Stimulated activated naive CD4-positive, alpha-beta T cell treated with Interleukin-2 at 50 U/mL for 16 hours (primary cell): ENCODE results near the gene PCNX2.
"Not testable (repeated sequence)": the region's sequence is repeated elsewhere in the genome, so short reads cannot be mapped to it uniquely, and the experiment has no call there.

ENCODE experiments used
- DNase-seq: peaks from one replicate; lab custom pipeline; 2025; lab: John Stamatoyannopoulos, UW

Gene PCNX2

GRCh38 chr1:233217832-233218231, 77.7 kb downstream of the PCNX2 start:
- no peak for DNase-seq

GRCh38 chr1:233216009-233216408, 79.5 kb downstream of the PCNX2 start:
- DNase-seq = no peak

DNA sequence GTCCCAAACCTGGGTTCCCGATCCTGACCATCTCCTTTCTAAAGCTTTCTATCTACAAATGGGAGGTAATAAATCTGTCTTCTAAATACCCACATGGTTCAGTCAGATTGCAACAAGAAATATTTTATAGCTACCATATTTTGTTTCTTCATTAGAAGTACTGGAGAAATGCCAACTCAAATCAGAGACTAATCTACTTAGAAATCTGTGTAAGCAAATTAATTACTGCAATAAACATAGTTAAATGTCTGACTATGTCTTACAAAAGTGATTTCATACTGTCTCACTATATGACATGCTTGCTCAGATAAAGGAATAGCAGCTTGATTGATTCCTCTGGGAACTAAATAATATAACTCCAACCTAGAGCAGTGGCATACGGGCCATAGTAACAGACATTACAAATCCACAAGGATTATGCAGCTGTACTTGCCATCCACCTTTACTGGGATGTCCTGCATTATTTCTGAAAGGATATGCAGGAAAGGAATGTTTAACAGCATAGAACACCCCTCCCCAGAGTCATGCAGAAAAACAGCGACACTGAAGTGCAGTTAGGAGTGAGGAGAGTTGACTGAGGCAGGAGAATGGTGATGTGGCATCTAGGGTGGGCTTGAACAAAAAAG, 80.3 kb downstream of the PCNX2 start:
- DNase-seq = no peak

- no peak for DNase-seq
These were observed 83.9 kb downstream of the PCNX2 start for GRCh38 chr1:233211595-233211994.

GRCh38 chr1:233211106-233211505, 84.4 kb downstream of the PCNX2 start:
- DNase-seq = no peak

GRCh38 chr1:233209481-233209880, 86.0 kb downstream of the PCNX2 start:
- DNase-seq = no peak

GRCh38 chr1:233208687-233209086, 86.8 kb downstream of the PCNX2 start:
- DNase-seq = no peak

DNA sequence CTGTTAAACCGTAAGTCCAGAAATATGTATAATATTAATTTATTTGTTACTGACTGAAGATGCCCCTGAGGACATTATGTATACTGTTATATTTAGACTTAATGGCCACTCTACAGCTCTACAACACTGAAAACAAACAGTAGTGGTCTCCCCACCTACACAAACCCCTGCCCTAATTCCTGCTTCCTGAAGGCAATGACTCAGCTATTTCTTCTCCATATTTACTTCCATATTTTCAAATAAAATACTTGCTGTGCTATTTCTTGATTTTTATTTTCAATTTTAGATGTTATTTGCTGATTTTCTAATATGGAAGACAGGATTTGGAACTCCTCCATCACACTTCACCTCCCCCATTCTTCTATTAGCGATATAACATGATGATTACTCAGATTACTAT, 97.6 kb downstream of the PCNX2 start:
- no peak for DNase-seq

DNA sequence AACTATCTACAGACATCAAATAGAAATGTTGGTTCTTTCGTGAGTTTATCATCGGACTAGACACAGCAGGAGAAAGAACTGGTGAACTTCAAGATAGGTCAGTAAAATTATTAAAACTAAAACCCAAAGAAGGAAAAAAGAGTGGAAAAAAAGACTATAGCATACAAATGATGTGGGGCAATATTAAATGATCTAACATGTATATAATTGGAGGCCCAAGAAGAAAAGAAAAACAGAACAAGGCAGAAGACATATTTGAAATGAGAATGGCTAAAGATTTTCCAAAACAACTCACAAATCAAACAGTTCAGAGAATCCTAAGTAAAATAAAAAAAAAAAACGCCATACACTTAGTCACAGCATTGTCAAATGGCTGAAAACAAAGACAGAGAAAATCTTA, 101.8 kb downstream of the PCNX2 start:
- no peak for DNase-seq

GRCh38 chr1:233190987-233191386, 104.5 kb downstream of the PCNX2 start:
- no peak for DNase-seq

DNA sequence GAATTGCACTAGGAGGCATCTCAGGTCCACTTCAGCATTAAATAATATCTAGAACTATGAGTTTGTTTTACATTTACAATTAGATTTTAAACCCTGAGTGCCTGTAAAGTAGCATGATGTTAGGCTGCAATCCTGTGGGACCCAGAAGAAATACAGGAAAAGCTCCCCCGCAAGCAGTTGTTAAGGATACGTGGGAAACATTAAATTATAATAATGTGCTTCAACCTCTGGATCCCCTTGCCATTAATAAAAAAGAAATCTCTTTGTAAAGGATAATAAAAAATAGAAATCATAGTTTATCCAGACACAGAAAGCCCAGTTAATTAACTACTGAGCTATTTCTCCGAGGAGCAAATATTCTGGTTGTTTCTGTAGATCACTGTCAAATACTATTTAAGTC, 106.0 kb downstream of the PCNX2 start:
- DNase-seq = no peak

GRCh38 chr1:233188061-233188460, 107.5 kb downstream of the PCNX2 start:
- no peak for DNase-seq

- no peak for DNase-seq
These were observed 112.1 kb downstream of the PCNX2 start for GRCh38 chr1:233183226-233184020.

DNA sequence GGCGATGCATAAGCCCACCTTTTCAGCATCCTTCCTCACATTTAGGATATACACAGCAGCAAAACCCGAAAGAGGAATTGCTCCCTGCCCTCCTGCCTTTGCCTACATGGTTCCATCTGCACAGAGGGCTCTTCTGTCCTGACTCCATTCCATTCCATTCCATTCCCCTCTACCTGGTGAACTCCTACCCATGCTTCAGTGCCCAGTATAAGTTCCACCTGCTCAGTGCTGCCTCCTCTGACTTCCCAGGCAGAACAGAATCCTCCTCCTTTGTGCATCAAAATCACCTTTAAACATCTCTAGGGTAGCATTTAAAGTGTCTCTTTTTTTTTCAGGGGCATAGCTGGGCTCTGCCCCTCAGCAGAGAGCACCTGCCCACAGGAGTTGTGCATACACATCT, 112.9 kb downstream of the PCNX2 start:
- no peak for DNase-seq

DNA sequence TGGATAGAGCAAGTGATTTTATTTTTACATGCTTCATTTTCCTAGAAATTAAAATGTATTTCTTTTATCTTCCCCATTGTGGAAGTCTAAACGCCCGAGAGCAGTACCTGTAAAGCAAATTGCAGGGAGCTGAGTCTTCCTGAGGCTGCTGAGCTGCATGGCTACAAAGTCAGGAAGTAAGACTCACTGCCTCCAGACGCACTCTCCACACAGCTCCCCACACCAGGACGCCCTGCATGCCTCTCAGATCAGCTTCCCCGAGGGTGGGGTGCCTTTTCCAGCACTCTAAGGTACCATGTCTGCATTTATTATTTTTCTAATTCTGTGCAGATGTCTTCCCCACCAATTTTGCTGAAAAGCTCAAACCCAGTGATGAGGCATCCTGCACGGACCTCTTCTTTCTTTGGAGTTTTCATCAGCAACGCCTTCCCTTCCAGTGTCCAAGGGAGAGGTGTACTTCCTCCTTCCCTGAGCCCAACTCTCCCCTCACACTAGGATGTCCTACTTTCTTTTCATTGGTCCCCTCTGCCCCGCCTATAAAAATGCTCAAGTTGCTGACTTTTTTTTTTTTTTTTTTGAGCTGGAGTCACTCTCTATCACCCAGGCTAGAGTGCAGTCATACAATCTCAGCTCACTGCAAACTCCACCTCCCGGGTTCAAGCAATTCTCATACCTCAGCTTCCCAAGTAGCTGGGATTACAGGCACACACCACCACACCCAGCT, 114.7 kb downstream of the PCNX2 start:
- DNase-seq = no peak

DNA sequence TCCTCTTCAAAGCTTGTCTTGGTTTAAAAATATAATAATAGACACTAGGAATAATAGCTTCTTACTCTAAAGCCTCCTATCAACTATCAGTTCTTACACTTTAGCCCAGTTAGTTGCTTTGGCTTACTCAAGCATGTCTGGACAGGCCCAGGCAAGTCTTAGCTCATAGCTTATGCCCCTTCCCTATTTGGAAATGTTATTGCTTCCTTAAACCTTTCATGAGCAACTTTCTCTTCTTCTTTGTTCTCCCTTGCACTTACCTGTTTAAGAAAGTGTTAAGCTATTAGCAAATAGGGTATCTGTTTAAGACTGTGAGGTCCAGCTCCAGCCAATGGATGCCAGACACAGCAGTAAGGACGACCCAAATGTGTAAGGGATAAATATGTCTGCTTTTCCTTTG, 115.9 kb downstream of the PCNX2 start:
- not testable (repeated sequence) for DNase-seq

- DNase-seq = no peak
These were observed 123.3 kb downstream of the PCNX2 start for GRCh38 chr1:233172201-233172600.

- no peak for DNase-seq
These were observed 124.8 kb downstream of the PCNX2 start for GRCh38 chr1:233170741-233171140.

DNA sequence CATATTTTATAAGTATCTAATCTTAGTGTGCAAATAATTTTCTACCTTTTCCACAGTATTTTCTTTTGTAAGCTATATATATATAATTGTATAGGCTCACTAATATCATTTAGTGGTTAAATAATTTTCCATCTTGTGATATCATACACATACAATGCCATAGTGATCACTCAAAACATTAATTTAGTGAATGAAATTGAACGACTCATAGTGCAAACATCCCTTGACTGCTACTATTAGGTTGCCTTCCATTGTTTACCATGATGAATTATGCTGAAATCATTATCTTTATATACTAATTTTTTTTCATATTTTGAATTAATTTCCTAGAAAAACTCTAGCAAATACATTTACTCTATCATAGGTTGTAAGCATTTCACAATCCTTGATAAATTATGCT, 127.1 kb downstream of the PCNX2 start:
- DNase-seq = no peak

GRCh38 chr1:233166896-233167295, 128.6 kb downstream of the PCNX2 start:
- DNase-seq = no peak

DNA sequence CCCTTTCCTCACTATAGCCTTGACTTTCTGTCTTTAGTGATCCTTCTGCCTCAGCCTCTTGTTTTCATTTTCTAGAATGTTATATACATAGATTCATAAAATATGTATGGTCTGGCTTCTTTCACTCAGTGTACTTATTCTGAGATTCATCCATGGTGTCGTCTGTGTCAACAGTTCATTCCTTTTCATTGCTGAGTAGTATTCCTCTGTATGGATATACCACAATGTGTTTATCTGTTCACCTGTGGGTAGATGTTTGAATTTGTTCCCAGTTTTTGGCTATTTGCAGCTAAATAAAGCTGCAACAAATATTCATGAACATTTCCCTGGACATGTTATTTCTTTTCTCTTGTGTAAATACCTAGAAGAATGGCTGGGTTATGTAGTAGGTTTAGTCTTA, 131.8 kb downstream of the PCNX2 start:
- DNase-seq = no peak

DNA sequence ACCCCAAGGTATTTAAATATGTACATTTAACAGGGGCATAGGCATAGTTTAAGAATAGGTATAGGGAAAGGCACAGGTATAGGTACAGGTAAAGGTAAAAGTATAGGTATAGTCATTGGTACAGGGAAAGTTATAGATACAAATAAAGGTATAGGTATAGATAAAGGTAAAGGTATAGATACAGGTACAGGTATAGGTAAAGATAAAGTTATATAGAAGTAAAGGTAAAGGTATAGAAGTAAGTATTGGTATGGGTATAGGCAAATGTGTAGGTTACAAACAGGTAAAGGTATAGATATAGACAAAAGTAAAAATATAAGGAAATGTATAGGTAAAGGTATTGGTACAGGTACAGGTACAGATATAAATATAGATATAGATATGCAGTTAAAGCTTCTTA, 137.2 kb downstream of the PCNX2 start:
- DNase-seq = no peak

DNA sequence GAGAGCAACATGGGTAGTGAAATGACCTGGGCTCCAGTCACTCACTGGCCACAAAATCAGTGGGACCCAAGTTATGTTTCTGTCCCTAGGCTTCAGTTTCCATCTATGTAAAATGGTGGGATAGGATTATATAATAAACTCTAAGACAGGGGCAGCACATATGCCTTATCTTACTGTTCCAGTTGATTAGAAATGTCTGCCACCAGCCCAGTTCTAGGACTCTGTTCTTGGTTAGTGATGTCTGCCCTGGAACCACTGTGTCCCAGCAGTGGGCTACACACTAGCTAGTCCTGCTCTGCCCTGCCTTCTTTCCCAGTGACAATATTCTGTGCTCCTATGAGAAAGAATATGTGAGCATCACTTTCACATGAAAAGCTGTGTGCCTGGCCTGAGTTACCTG, 138.3 kb downstream of the PCNX2 start:
- DNase-seq = no peak
